ENCODE results near the gene TAF3.

The TAF3 gene

GRCh38 chr10:8035006-8035640 lies 216.8 kb downstream of the TAF3 start:
- DNase-seq (ENCODE audit: low spot score) = no peak

- no peak for DNase-seq (ENCODE audit: low spot score)
These were observed 217.6 kb downstream of the TAF3 start for GRCh38 chr10:8035641-8036470.

- DNase-seq (ENCODE audit: low spot score) = no peak
These were observed 218.3 kb downstream of the TAF3 start for GRCh38 chr10:8036506-8037198.

- no peak for DNase-seq (ENCODE audit: low spot score)
These were observed 219.0 kb downstream of the TAF3 start for GRCh38 chr10:8037199-8037801.

GRCh38 chr10:8037941-8038894 lies 219.9 kb downstream of the TAF3 start:
- DNase-seq (ENCODE audit: low spot score) = no peak

- DNase-seq (ENCODE audit: low spot score) = no peak
These were observed 221.1 kb downstream of the TAF3 start for GRCh38 chr10:8039321-8039881.

- DNase-seq (ENCODE audit: low spot score) = no peak
These were observed 222.3 kb downstream of the TAF3 start for GRCh38 chr10:8040651-8041050.

- DNase-seq (ENCODE audit: low spot score) = no peak
These were observed 223.1 kb downstream of the TAF3 start for GRCh38 chr10:8041284-8041991.

- DNase-seq (ENCODE audit: low spot score) = no peak
These were observed 223.9 kb downstream of the TAF3 start for GRCh38 chr10:8041992-8042720.

GRCh38 chr10:8042721-8043568 lies 224.6 kb downstream of the TAF3 start:
- DNase-seq (ENCODE audit: low spot score) = no peak

- DNase-seq (ENCODE audit: low spot score) = no peak
These were observed 225.4 kb downstream of the TAF3 start for GRCh38 chr10:8043569-8044306.

GRCh38 chr10:8044331-8044907 lies 226.1 kb downstream of the TAF3 start:
- no peak for DNase-seq (ENCODE audit: low spot score)

GRCh38 chr10:8044908-8045725 lies 226.8 kb downstream of the TAF3 start:
- no peak for DNase-seq (ENCODE audit: low spot score)

- no peak for DNase-seq (ENCODE audit: low spot score)
These were observed 227.6 kb downstream of the TAF3 start for GRCh38 chr10:8045726-8046494.

- no peak for DNase-seq (ENCODE audit: low spot score)
These were observed 229.4 kb downstream of the TAF3 start for GRCh38 chr10:8047452-8048280.
